Lower lobe of right lung (tissue), 2 donors: ENCODE data around the gene SLC39A7. TPM values are rescaled to one million over a fixed set of nuclear protein-coding genes. Genes with fewer than 3 reads are reported as not detected.

ENCODE experiments used
- ATAC-seq, 2 donors: fragments of 200-7000 bp; cut with Tn5 transposase; one replicate each; pipeline ENCODE4 v1.9.1; 2020 to 2022; ENCODE audit warnings: mild to moderate bottlenecking in 2 of 2, moderate library complexity in 2 of 2
- DNase-seq: peaks from one replicate; pipeline ENCODE4 v3.0.0-alpha.2; 2020
- H3K27ac ChIP-seq: fragments of 200-600 bp; one replicate; pipeline ENCODE4 v1.8.0; 2022
- H3K27me3 ChIP-seq: fragments of 200-600 bp; one replicate; pipeline ENCODE4 v1.8.0; 2022; ENCODE audit warnings: low read depth
- H3K36me3 ChIP-seq: fragments of 200-600 bp; one replicate; pipeline ENCODE4 v1.8.0; 2022; ENCODE audit warnings: mild to moderate bottlenecking
- H3K4me1 ChIP-seq: fragments of 200-600 bp; one replicate; pipeline ENCODE4 v1.8.0; 2022
- H3K4me3 ChIP-seq: fragments of 200-600 bp; one replicate; pipeline ENCODE4 v1.8.0; 2022; ENCODE audit warnings: mild to moderate bottlenecking
- H3K9me3 ChIP-seq: fragments of 200-600 bp; one replicate; pipeline ENCODE4 v1.8.0; 2022
- intact Hi-C: fragments of 100-400 bp; cut with DNase I; formaldehyde crosslinking; loops from one replicate; pipeline ENCODE4 v1.11.0; 2022
- total RNA-seq: library from RNA; stranded (reverse); fragmentation: NEBNext Ultra II Directional; extraction: Animal tissue kit (Norgen Biotek cat#: 25700); gene quantifications from one replicate; pipeline ENCODE4 v1.2.1, GENCODE V29; 2021
- TF ChIP-seq, protein P1 (sequence below): fragments of 200-600 bp; IDR thresholded peaks from one replicate; pipeline ENCODE4 v1.8.0; 2022; ENCODE audit warnings: antibody characterized with exemption, mild to moderate bottlenecking
- donor health status: DM: no; HTN: yes; CAD: no; lungs with severe emphysema.

The SLC39A7 gene
- total RNA-seq, 1 donor from 2014 or later = 76.0 TPM

- Histone ChIP-seq H3K9me3 (no peaks in the 10 kb centered on the region), H3K27me3 (no peaks in the 10 kb centered on the region), H3K4me3 (no peak overlapping the region), H3K4me1 (no peaks in the 10 kb centered on the region), H3K36me3 (no peaks in the 10 kb centered on the region), H3K27ac (no peak overlapping the region)
- DNase-seq (no peak), ATAC-seq (no peak)
- TF ChIP-seq, protein P1, sequence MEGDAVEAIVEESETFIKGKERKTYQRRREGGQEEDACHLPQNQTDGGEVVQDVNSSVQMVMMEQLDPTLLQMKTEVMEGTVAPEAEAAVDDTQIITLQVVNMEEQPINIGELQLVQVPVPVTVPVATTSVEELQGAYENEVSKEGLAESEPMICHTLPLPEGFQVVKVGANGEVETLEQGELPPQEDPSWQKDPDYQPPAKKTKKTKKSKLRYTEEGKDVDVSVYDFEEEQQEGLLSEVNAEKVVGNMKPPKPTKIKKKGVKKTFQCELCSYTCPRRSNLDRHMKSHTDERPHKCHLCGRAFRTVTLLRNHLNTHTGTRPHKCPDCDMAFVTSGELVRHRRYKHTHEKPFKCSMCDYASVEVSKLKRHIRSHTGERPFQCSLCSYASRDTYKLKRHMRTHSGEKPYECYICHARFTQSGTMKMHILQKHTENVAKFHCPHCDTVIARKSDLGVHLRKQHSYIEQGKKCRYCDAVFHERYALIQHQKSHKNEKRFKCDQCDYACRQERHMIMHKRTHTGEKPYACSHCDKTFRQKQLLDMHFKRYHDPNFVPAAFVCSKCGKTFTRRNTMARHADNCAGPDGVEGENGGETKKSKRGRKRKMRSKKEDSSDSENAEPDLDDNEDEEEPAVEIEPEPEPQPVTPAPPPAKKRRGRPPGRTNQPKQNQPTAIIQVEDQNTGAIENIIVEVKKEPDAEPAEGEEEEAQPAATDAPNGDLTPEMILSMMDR = no peak
- intact Hi-C loops = no loop called here
These were observed 28.6 kb upstream of the SLC39A7 start for GRCh38 chr6:33171880-33172687.

DNA sequence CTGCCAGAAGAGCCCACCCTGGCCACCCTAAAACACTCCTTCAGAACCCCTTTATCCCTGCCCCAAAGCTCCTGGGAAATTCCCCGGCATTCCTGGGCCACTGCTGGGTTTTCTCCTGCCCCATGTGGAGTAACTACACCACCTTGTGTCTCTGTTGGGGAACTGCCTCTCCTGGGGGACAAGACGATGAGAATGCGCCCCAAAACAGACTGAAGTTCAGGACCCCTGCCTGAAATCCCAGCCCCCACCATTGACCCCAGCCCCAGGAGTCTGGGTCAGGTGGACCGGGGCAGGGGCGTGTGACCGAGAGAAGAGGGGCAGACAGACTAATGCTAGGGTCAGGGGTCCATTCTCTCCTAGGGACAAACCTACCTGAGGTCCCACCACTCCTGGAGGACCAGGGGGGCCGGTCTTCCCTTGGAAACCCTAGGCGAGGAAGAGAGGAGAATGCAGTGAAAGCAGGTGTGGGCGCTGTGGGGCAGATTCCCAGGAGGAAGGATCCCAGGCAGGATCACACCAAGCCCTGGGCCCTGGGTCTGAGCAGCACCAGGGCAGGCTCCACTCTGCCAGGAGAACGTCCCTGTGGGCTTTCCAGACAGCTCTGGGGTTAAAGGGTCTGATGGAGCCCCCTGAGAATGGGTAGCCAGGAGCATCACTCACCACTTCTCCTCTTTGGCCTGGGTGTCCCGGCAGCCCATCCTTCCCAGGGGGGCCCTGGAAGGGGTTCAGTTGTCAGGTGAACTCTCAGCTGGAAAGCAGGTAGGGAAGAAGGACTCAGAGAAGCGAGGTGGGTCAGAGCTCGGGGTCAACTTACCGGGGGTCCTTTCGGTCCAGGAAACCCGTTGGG is 27.8 kb upstream of the SLC39A7 start:
- intact Hi-C loops = no loop called here
- no peak overlapping the region for H3K4me3 ChIP-seq
- no peaks in the 10 kb centered on the region for H3K9me3 ChIP-seq
- DNase-seq = no peak
- TF ChIP-seq, protein P1 = peak; percentile 45
- H3K4me1 ChIP-seq = no peaks in the 10 kb centered on the region
- H3K27me3 ChIP-seq = no peaks in the 10 kb centered on the region
- no peak overlapping the region for H3K27ac ChIP-seq
- H3K36me3 ChIP-seq = no peaks in the 10 kb centered on the region
- ATAC-seq = peak in 1 of 2 donors; percentile 44

DNA sequence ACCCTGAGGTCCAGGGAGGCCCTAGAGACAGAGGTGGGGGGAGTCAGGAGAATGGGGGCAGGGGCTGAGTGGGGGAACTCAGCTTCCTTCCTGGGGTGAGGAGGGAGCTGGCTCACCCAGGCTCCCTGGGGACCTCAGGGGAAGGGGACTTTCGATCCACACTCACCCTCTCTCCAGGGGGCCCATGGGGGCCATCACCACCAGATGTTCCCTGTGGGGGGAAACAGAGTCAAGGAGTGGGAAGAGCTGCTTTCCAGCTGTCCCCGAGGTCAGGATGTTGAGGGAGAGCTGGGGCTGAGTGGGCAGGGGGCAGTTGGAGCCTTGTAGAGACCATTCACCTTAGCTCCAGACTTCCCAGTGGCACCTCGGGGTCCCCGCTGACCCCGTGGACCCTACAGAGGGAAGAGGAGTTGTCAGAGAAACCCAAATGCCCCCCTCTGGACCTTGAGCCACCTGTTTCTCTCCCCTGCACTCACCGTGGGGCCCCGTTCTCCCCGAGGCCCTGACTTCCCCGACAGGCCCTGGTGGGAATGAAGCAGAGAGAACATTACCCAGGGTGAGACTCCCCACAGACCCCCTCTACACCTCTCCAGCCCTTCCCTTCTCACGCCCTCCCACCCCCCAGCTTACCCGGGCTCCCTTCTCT is 27.0 kb upstream of the SLC39A7 start:
- TF ChIP-seq, protein P1 = no peak
- no peaks in the 10 kb centered on the region for H3K4me1 ChIP-seq
- no peaks in the 10 kb centered on the region for H3K27me3 ChIP-seq
- DNase-seq = no peak
- ATAC-seq = no peak
- H3K27ac ChIP-seq = no peak overlapping the region
- no peak overlapping the region for H3K4me3 ChIP-seq
- intact Hi-C loops = no loop called here
- H3K9me3 ChIP-seq = no peaks in the 10 kb centered on the region
- no peaks in the 10 kb centered on the region for H3K36me3 ChIP-seq

- TF ChIP-seq, protein P1 = no peak
- Histone ChIP-seq H3K9me3 (no peaks in the 10 kb centered on the region), H3K4me1 (no peaks in the 10 kb centered on the region), H3K4me3 (no peak overlapping the region), H3K36me3 (no peaks in the 10 kb centered on the region), H3K27ac (no peak overlapping the region), H3K27me3 (no peaks in the 10 kb centered on the region)
- intact Hi-C loops = no loop called here
- ATAC-seq = no peak
- no peak for DNase-seq
These were observed 25.9 kb upstream of the SLC39A7 start for GRCh38 chr6:33174784-33175183.

GRCh38 chr6:33175436-33176069 is 25.1 kb upstream of the SLC39A7 start:
- Histone ChIP-seq H3K4me3 (no peak overlapping the region), H3K36me3 (no peaks in the 10 kb centered on the region), H3K27ac (no peak overlapping the region), H3K9me3 (no peaks in the 10 kb centered on the region), H3K27me3 (no peaks in the 10 kb centered on the region), H3K4me1 (no peaks in the 10 kb centered on the region)
- intact Hi-C loops = no loop called here
- DNase-seq (no peak), ATAC-seq (no peak)
- TF ChIP-seq, protein P1 = no peak
